Right lobe of liver (tissue), 6 donors: ENCODE results near the gene HOXB8. TPM values are rescaled to one million over a fixed set of nuclear protein-coding genes. Genes with fewer than 3 reads are reported as not detected.

Experiments
- ATAC-seq, 4 donors: fragments of 200-7000 bp; cut with Tn5 transposase; one replicate each; pipeline ENCODE4 v1.9.1; 2020; ENCODE audit warnings: mild to moderate bottlenecking in 4 of 4, moderate library complexity in 4 of 4
- DNase-seq, 3 donors: peaks; one replicate each; pipeline ENCODE4 v3.0.0-alpha.2; 2020
- H3K27ac ChIP-seq, 3 donors: fragments of 200-600 bp; one replicate each; pipeline ENCODE4 v1.8.0; 2022
- H3K27me3 ChIP-seq, 2 donors: fragments of 200-600 bp; one replicate each; pipeline ENCODE4 v1.8.0; 2022
- H3K36me3 ChIP-seq, 4 donors: fragments of 200-600 bp; sonication (generic) in 1 of 4; one replicate each; pipeline versions ENCODE4 v1.5.1 to v1.8.0; 2017 to 2022; ENCODE audit warnings: control low read depth in 1 of 4
- H3K4me1 ChIP-seq, 4 donors: fragments of 200-600 bp; sonication (generic) in 1 of 4; one replicate each; pipeline versions ENCODE4 v1.5.1 to v1.8.0; 2017 to 2022; ENCODE audit warnings: control low read depth in 1 of 4
- H3K4me3 ChIP-seq, 3 donors: fragments of 200-600 bp; one replicate each; pipeline ENCODE4 v1.8.0; 2022
- H3K9me3 ChIP-seq, 4 donors: fragments of 200-600 bp; sonication (generic) in 1 of 4; one replicate each; pipeline versions ENCODE4 v1.5.1 to v1.8.0; 2017 to 2022; ENCODE audit warnings: control low read depth in 1 of 4
- CTCF ChIP-seq, 4 donors: fragments of 200-600 bp in 3 of 4; fragments of 450-650 bp in 1 of 4; IDR thresholded peaks; one replicate each; pipeline versions ENCODE4 v1.5.1 to v1.8.0; 2016 to 2022; ENCODE audit warnings: antibody characterized with exemption in 4 of 4, mild to moderate bottlenecking in 2 of 4
- POLR2A ChIP-seq: fragments of 450-650 bp; IDR thresholded peaks from one replicate; pipeline ENCODE4 v1.6.1; 2017; ENCODE audit warnings: antibody characterized with exemption, mild to moderate bottlenecking
- WGBS: methylation state at CpG from one replicate; pipeline ENCODE4 v1.1.6; 2018; ENCODE audit warnings: low coverage, low lambda C conversion rate; ENCODE audit not compliant: insufficient coverage; ENCODE audit errors: missing lambda C conversion rate; 5-methylcytosine and 5-hydroxymethylcytosine counted together
- intact Hi-C, 2 donors: fragments of 100-400 bp; cut with DNase I; formaldehyde crosslinking; loops; one replicate each; pipeline versions ENCODE4 v1.11.2 to v1.14.1; 2022
- total RNA-seq, 6 experiments: library from RNA; depleted of rRNA in 2 of 6; stranded (reverse); fragments of >200 nt in 2 of 6; fragmentation: NEBNext Ultra II Directional in 3 of 6; extraction: Animal tissue kit (Norgen Biotek cat#: 25700) in 3 of 6; gene quantifications; one replicate each; pipeline versions ENCODE4 v1.1.0 to v1.2.4, GENCODE V29; 2016 to 2023
- donor health status: DM: no; HTN: yes; CAD: no.
- donor health status: DM: no; HTN: no; CAD: no.
- donor health status: DM: no; HTN: no; CAD: no.
- donor health status: DM: no; HTN: yes; CAD: no.
- donor health status: DM: no; HTN: yes; CAD: no.

Gene HOXB8
- total RNA-seq, 6 experiments from 2014 or later, result not detected

GRCh38 chr17:48571826-48572417 lies 43.2 kb downstream of the HOXB8 start:
- Histone ChIP-seq H3K4me1 (peaks cover 0 to 7% (median 0%) of the 10 kb centered on the region in 4 donors), H3K4me3 (no peak overlapping the region), H3K27ac (peak overlapping the region in 2 of 3 donors; percentile 31 to 43), H3K27me3 (peaks cover 0 to 18% of the 10 kb centered on the region in 2 donors), H3K36me3 (no peaks in the 10 kb centered on the region), H3K9me3 (no peaks in the 10 kb centered on the region)
- ATAC-seq, result no peak
- DNase-seq, result no peak
- intact Hi-C loops, result no loop called here
- WGBS, result 15% methylated on average over 1 of the region's 1 CpG
- TF ChIP-seq CTCF (IDR thresholded peaks at IDR 0.05), result no peak
- TF ChIP-seq POLR2A, result no peak

DNA sequence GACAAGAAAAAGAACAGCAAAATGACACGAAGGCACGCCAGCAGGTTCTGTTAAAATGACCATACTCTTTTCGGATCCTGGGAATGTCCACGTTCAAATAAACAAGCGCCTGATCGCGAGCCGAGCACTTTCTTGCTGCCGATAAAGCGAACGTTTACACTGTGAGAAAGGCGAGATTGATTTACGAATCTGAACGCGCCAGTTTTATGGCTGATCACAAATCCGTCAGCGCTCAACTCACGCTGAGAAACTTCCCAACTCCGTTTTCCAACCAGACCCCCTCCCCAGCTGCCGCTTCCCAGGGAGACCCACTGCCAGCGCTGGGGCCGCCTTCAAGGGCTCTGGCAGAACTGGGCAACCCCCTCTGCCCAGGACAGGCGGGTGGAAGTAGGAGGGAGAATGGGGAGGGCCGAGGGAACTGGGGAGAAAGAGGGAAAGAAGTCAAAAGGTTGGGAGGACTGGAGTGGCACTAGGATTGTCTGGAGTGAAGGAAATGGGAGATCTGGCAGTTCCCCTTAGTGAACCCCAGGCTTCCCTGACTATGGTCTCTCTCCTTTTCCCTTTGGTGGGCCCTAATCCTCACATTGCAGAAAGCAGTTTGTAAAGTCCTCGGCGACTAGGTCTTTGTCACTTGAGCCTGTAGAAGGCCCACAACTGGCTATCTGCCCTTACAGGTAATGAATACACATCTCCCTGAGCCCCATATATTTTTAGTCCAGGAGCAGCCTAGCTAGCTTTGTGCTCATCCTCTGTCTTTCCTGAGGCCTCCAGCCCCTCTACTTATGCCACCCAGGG lies 43.9 kb downstream of the HOXB8 start:
- intact Hi-C loops, result no loop called here
- peak overlapping the region; percentile 31 to 43 (median 33) for H3K27ac ChIP-seq
- H3K4me1 ChIP-seq, result no peaks in the 10 kb centered on the region
- TF ChIP-seq POLR2A, result no peak
- TF ChIP-seq CTCF (IDR thresholded peaks at IDR 0.05), result no peak
- peaks cover 0 to 11% of the 10 kb centered on the region in 2 donors for H3K27me3 ChIP-seq
- ATAC-seq (no peak), DNase-seq (no peak)
- 14% methylated on average over 21 of the region's 26 CpGs for WGBS
- no peaks in the 10 kb centered on the region for H3K9me3 ChIP-seq
- H3K36me3 ChIP-seq, result no peaks in the 10 kb centered on the region
- H3K4me3 ChIP-seq, result no peak overlapping the region

DNA sequence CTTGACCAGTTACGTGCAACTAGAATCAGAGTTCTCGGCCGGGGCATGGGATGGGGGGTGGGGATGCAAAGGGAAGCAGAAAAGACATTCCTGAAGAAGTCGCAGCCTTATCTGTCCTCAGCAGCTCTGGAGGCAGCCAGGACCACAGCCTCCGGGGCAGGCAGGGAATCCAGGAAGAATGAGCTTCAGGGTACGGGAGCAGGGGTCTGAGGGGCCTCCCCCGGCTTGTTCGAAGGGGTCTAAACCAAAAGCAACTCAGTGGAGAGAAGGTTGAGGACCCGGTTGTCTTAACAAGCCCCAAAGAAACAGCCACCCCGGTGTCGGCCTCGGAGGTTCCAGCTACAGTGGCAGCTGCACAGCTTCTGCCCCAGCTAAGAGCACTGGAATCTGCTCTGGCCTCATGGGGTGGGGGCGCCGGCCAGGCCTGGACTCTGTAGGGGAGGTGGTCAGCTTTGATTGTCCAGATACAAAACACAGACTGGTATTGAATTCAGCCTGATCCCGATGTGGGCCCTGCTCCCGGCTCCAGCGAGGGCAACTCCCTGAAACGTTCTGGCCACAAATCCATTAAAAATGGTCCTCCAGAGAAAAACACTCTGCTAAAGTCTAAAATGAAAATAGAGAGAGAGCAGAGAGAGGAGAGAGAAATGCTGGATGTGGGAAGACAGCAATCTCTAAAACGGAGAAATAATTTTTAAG lies 44.6 kb downstream of the HOXB8 start:
- Histone ChIP-seq H3K27ac (peak overlapping the region; percentile 21 to 43 (median 33)), H3K9me3 (no peaks in the 10 kb centered on the region), H3K4me1 (no peaks in the 10 kb centered on the region), H3K27me3 (peaks cover 0 to 4% of the 10 kb centered on the region in 2 donors), H3K4me3 (no peak overlapping the region), H3K36me3 (no peaks in the 10 kb centered on the region)
- DNase-seq (no peak), ATAC-seq (peak; percentile 14 to 54 (median 48))
- 9% methylated on average over 18 of the region's 19 CpGs for WGBS
- TF ChIP-seq CTCF (IDR thresholded peaks at IDR 0.05), result no peak
- no peak for TF ChIP-seq POLR2A
- intact Hi-C loops, result no loop called here

GRCh38 chr17:48569674-48570324 lies 45.3 kb downstream of the HOXB8 start:
- no peak for DNase-seq
- Histone ChIP-seq H3K36me3 (no peaks in the 10 kb centered on the region), H3K27me3 (peaks cover 0 to 4% of the 10 kb centered on the region in 2 donors), H3K27ac (peak overlapping the region in 1 of 3 donors; percentile 42), H3K4me1 (no peaks in the 10 kb centered on the region), H3K4me3 (no peak overlapping the region), H3K9me3 (no peaks in the 10 kb centered on the region)
- WGBS, result 17% methylated on average over 6 of the region's 6 CpGs
- no peak for TF ChIP-seq CTCF (IDR thresholded peaks at IDR 0.05)
- no peak for TF ChIP-seq POLR2A
- intact Hi-C loops, result no loop called here
- no peak for ATAC-seq
